ENCODE results near the gene COL15A1. TPM values are rescaled to one million over a fixed set of nuclear protein-coding genes. Genes with fewer than 3 reads are reported as not detected.

Gene COL15A1
- total RNA-seq, 2 experiments from 2014 or later, result 0.06 TPM; not detected in 1

DNA sequence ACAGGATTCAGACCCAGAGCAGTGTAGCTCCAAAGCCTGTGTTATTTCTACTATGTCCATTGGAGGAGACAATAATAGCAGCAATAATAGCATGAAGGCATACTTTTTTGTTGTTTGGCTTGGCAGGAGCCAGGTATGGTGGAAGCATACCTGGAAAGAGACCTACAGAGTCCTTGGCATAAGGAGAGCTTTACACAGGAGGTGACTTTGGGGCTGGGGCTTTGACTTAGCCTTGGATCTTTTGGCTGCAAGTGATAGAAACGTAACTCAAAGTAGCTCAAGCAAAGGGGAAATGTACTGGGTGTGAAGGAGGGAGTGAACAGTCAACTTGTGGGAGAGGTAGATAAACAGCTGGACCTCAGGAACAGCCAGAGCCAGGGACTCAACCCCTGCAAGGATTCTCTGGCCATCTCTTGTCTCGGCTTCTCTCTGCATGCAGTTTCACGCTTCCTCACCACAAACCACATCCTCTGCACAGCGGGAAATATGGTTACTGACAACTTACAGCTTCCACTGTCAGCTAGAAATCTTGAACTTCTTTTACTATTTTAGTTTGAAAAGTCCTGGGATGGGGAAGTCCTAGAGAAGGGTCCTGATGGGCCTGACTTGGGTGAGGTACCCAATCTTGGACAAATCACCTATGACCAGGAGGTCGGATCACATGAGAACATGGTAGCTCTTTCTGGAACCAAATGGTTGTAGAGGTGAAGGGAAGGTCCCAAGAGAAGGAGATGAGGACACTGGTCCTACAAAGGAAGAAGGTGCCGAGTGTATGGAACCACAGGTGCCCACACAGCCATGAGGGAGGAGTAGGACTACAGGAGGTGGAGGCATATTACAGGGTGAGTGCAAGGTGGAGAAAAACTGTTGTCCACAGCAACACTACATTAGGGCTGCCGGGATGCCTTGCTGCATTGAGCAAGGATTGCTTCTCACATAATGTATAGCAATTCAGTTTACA lies 114.2 kb downstream of the COL15A1 start:
- peak; percentile 77 for DNase-seq
- Mint-ChIP-seq H3K27ac (peak overlapping the region; percentile 80), H3K9me3 (peaks cover 1% of the 10 kb centered on the region), H3K36me3 (no peaks in the 10 kb centered on the region), H3K27me3 (peaks cover 5% of the 10 kb centered on the region), H3K4me1 (peaks cover 53% of the 10 kb centered on the region), H3K4me3 (peak overlapping the region; percentile 66)

DNA sequence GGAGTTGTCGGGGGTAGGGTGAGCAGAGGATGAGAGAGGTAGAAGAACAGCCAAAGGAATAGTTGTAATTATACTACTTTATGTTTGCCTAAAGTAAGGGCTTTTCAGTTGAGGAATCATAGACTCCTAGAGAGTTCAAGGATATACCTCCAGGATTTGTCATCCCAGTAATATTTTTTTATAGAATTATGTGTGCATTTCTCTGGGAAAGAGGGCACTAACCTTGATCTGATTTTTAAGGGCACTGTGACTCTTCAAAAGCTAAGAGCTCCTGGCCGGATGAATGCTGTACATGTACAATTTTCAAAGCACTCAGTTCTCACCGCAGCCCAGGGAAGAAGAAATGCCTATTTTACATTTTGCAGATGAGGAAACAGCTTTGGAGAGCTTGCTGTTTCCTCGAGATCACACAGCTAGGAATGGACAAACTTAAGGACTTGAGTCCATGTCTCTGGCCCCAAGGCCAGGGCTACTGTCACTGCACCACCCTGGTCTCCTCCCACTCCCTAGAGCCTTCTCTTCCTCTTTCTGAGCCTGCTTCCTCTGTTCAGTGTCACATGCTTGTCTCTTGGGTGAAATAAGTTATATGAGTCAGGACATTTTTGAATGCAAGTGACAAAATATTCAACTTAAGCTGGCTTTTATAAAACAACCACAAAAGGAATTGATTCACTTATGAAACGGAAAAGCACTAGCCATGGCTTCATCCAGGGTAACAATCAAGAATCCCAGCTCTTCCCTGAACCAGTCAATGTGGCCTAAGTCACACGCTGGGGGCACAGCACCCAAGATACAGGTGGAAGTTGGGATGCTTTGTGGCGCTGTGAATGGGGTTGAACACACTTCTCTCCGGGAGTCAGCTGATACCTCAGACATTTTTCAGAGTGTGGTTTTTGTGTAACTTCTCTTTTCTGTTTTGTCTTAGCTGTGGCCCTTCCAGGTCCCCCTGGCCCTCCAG lies 115.5 kb downstream of the COL15A1 start:
- Mint-ChIP-seq H3K36me3 (no peaks in the 10 kb centered on the region), H3K4me1 (peaks cover 49% of the 10 kb centered on the region), H3K4me3 (no peak overlapping the region), H3K9me3 (peaks cover 1% of the 10 kb centered on the region), H3K27ac (peak overlapping the region; percentile 80), H3K27me3 (peaks cover 4% of the 10 kb centered on the region)
- DNase-seq, result no peak

DNA sequence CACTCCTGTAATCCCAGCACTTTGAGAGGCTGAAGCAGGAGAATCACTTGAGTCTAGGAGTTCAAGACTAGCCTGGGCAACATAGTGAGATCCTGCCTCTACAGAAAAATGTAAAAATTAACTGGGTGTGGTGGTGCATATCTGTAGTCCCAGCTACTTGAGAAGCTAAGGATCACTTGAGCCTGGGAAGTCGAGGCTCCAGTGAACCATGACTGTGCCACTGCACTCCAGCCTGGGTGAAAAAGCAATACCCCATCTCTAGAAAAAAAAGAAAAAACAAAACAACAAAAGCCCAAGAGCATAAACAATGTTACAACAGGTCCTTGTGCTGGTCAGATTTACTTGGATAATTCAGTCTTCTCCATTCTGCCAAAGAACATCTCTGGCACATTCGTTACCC lies 116.9 kb downstream of the COL15A1 start:
- peaks cover 1% of the 10 kb centered on the region for H3K9me3 Mint-ChIP-seq
- H3K4me1 Mint-ChIP-seq, result peaks cover 46% of the 10 kb centered on the region
- DNase-seq, result no peak
- no peaks in the 10 kb centered on the region for H3K36me3 Mint-ChIP-seq
- no peak overlapping the region for H3K27ac Mint-ChIP-seq
- H3K27me3 Mint-ChIP-seq, result no peaks in the 10 kb centered on the region
- no peak overlapping the region for H3K4me3 Mint-ChIP-seq

DNA sequence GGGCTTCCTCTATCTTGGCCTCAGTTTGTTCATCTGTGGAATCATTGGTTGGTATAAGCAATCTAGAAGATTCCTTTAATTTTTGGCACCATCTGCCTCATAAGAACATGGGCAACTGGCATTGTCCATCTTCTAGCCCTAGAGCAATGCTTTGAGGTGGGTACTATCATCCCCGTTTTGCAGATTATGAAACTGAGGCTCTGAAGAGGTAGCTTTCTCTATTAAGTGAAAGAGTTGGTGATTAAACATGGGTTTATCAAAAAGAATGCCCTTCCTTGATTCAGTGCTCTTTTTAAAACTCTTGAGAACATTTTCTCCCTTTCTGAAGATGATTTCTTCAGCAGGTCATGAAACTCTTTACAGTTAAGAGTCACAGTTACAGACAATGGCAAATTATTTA lies 118.8 kb downstream of the COL15A1 start:
- peaks cover 30% of the 10 kb centered on the region for H3K4me1 Mint-ChIP-seq
- H3K9me3 Mint-ChIP-seq, result no peaks in the 10 kb centered on the region

DNA sequence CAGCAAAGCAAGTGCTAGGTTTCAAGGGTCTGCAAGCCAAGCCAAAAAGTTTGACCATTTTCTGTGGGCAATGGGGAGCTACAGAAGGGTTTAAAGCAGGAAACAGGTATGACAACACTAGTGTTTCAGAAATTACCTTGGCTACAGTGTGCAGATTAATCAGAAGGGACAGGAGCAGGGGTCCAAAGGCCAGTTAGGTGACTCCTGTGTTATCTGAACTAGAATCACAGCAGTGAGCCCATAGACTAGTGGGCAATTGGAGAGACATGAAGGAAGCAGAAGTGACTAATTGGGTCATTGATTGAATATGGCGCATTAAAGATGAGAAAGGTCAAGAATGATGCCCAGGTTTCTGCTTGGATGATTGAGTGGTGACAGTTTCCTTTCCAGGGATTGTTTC lies 119.8 kb downstream of the COL15A1 start:
- Mint-ChIP-seq H3K9me3 (no peaks in the 10 kb centered on the region), H3K4me1 (peaks cover 23% of the 10 kb centered on the region), H3K27me3 (no peaks in the 10 kb centered on the region), H3K4me3 (no peak overlapping the region), H3K27ac (no peak overlapping the region), H3K36me3 (no peaks in the 10 kb centered on the region)
- DNase-seq, result no peak

More for the DNA sequence above, 118.8 kb downstream of the COL15A1 start:
- H3K27ac Mint-ChIP-seq, result no peak overlapping the region
- H3K4me3 Mint-ChIP-seq, result no peak overlapping the region
- DNase-seq, result no peak
- H3K27me3 Mint-ChIP-seq, result no peaks in the 10 kb centered on the region
- no peaks in the 10 kb centered on the region for H3K36me3 Mint-ChIP-seq

DNA sequence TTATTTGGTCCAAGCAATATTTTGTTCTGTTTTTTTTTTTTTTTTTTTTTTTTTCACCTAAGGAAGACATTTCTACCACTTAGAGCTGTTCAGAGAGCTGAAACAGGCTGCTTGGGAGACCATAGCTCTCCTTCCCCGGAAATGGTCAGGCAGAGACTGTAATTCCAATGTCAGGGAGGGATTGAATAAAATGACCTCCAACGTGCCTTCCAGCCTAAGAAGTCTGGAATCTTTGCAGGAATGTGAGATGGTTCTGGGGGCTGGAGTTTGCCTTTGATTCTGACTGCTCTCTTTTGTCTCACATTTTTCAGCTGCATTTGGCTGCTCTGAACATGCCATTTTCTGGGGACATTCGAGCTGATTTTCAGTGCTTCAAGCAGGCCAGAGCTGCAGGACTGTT lies 122.9 kb downstream of the COL15A1 start:
- Mint-ChIP-seq H3K36me3 (no peaks in the 10 kb centered on the region), H3K4me1 (peaks cover 29% of the 10 kb centered on the region), H3K27me3 (no peaks in the 10 kb centered on the region), H3K4me3 (no peak overlapping the region), H3K27ac (no peak overlapping the region), H3K9me3 (no peaks in the 10 kb centered on the region)
- DNase-seq, result no peak

DNA sequence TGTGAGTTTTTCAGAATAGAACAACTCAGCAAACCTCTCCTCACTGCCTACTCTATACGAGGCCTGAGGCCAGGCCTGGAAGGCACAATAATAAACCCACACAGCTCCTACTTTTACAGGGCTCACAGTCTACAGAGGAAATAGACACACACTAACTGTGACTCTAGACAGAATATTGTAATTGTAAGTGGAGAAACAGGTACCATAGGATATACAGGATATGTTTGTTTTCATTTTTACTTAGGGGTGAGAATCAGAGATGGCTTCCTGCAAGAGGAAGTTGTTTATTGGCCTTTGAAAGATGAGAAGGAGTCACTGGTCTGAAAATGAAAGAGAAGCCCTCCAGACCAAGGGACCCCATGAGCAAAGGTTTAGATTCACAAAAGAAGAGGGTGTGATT lies 125.4 kb downstream of the COL15A1 start:
- no peak for DNase-seq
- Mint-ChIP-seq H3K27ac (peak overlapping the region; percentile 31), H3K27me3 (no peaks in the 10 kb centered on the region), H3K36me3 (no peaks in the 10 kb centered on the region), H3K4me3 (no peak overlapping the region), H3K9me3 (no peaks in the 10 kb centered on the region), H3K4me1 (peaks cover 26% of the 10 kb centered on the region)

DNA sequence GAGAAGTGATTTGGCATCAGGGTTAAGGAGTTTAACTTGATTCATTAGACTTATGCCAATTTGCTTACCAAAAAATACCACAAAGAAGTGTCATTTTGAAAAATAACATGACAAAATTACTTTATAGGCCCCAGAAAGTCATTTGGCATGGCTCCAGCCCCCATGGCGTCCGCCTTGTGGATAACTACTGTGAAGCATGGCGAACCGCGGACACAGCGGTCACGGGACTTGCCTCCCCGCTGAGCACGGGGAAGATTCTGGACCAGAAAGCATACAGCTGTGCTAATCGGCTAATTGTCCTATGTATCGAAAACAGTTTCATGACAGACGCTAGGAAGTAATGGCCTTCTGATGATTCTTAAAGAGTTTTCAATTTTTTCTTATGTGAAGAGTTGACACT lies 125.8 kb downstream of the COL15A1 start:
- DNase-seq, result no peak
- Mint-ChIP-seq H3K9me3 (no peaks in the 10 kb centered on the region), H3K27ac (peak overlapping the region; percentile 31), H3K36me3 (no peaks in the 10 kb centered on the region), H3K27me3 (no peaks in the 10 kb centered on the region), H3K4me3 (no peak overlapping the region), H3K4me1 (peaks cover 26% of the 10 kb centered on the region)

DNA sequence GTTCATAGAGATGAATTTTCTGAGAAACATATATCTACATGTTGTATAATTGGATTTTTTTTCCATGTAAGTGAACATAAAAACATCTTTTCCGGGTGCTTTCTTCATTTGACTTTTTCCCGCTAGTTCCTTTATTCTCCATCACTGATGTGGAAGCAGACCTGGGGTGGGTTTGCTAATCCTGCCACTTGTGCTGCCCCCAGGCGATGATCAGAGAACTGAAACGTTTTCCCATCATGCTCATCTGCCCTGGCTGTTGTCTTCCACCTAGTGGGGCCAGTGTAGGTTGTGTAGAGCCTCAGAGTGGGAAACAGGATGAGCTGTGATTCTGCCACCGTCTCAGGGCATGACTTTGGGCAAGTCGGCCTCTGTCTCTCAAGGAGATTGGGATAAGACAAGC lies 127.0 kb downstream of the COL15A1 start:
- no peaks in the 10 kb centered on the region for H3K27me3 Mint-ChIP-seq
- H3K36me3 Mint-ChIP-seq, result no peaks in the 10 kb centered on the region
- H3K4me3 Mint-ChIP-seq, result no peak overlapping the region
- H3K4me1 Mint-ChIP-seq, result peaks cover 33% of the 10 kb centered on the region
- DNase-seq, result no peak
- no peak overlapping the region for H3K27ac Mint-ChIP-seq
- H3K9me3 Mint-ChIP-seq, result no peaks in the 10 kb centered on the region

DNA sequence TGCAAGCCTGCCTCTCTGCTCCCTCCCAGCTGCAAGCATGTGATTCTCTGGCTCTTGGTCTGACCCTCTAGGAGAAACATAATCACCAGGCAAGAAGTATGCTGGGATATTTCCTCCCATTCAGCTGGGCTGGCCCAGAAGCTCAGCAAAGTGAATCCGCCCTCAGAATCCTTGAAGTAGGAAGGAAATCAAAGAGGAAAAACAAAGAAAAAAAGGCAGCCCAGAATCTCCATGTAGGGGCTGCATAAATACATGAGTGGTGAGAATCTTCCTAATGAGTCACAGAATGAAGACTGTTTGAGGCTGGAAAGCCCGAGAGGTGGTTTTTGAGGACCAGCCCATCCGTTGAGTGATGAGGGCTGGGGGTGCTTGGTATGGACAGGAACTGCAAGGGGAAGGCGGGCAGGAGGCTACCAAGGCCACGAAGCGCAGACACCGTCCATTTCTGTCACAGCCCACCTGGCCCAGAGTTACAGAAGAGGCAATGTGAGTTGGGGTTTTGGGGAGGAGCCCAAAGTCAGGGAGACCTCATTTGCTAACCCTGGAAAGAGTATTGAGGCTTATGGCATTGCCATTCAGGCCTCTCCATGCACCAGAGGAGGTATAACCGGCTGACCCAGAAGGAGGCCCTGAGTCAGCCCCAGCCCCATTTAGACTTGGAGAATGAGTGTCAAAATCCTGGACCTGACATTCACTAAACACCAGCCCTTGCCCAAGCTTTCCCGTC lies 127.8 kb downstream of the COL15A1 start:
- H3K27me3 Mint-ChIP-seq, result no peaks in the 10 kb centered on the region
- H3K4me3 Mint-ChIP-seq, result no peak overlapping the region
- H3K4me1 Mint-ChIP-seq, result peaks cover 38% of the 10 kb centered on the region
- H3K9me3 Mint-ChIP-seq, result no peaks in the 10 kb centered on the region
- no peaks in the 10 kb centered on the region for H3K36me3 Mint-ChIP-seq
- H3K27ac Mint-ChIP-seq, result peak overlapping the region; percentile 78
- DNase-seq, result no peak

DNA sequence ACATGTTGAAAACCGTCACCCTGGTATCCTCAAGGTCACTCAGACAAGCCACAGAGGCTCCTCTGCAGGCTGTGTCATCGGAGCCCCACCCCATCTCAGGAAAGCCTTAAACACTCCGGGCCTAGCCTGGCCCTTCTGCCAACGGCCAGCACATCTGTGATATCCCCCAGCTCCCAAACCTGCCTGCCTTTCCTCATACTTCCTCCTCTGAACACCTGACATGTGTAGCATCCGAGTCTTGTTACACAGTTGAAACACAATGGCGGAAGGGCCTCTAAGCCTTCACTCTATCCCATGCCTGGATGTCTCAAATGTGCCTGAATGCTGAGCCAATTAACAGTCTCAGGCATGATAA lies 128.3 kb downstream of the COL15A1 start:
- Mint-ChIP-seq H3K9me3 (no peaks in the 10 kb centered on the region), H3K4me1 (peaks cover 43% of the 10 kb centered on the region), H3K27me3 (no peaks in the 10 kb centered on the region), H3K27ac (no peak overlapping the region), H3K4me3 (no peak overlapping the region), H3K36me3 (no peaks in the 10 kb centered on the region)
- no peak for DNase-seq

DNA sequence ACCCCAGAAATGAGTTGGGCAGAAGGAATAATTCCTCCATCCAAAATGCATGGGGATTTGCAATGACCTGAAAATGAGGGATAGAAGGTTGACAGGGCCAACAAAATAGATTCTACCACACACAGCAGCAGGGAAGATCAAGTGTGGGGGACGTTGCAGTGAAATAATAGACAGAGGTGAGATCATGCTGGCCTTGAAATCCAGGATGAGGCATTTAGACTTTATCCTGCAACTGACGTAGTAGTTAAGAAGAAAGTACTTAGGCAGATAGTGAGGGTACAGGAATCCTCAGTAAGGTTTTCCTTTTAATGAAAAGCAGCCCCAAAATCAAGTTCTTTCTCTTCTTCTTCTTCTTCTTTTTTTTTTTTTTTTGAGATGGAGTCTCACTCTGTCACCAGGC lies 129.6 kb downstream of the COL15A1 start:
- Mint-ChIP-seq H3K4me3 (no peak overlapping the region), H3K9me3 (no peaks in the 10 kb centered on the region), H3K36me3 (no peaks in the 10 kb centered on the region), H3K27ac (no peak overlapping the region), H3K27me3 (no peaks in the 10 kb centered on the region), H3K4me1 (peaks cover 47% of the 10 kb centered on the region)
- no peak for DNase-seq

DNA sequence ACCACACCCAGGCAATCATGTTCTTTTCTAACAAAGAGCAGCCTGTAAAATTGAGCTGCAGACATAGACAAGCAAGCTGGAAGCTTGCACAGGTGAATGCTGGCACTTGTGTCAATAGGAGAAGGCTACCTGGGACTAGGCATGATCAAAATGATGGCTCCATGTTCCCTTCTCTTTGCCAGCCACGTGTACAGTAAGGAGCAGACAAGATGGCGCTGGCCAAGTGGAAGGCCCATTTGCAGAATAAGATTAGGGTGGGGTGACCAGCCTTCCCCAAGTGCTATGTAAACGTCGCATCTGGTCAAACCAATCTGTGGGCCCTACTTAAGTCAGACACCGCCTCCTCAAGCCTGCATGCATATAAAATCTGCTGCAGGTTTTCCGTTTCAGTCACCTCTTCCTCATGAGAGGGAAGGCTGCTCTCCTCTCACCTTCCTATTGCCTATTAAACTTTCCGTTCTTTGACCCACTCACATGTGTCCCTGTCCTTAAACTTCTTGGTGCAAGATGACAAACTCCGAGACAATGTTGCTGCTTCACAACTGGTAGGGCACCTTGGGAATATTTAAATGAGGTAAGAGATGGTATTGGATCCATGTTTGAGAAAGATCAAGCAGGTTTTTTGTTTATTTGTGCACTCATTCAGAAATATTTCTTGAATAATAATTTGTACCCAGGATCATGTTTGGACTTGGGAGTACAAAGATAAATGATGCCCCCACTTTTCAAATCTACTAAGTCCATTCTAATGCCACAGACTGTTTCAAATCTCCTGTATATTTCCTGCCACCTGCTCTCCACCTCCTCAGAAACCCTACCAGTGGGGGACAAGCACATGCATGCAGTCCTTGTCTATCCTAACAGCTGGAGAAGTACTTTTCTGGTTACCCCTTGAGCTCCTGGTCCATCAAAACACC lies 130.5 kb downstream of the COL15A1 start:
- no peaks in the 10 kb centered on the region for H3K36me3 Mint-ChIP-seq
- peaks cover 41% of the 10 kb centered on the region for H3K4me1 Mint-ChIP-seq

DNA sequence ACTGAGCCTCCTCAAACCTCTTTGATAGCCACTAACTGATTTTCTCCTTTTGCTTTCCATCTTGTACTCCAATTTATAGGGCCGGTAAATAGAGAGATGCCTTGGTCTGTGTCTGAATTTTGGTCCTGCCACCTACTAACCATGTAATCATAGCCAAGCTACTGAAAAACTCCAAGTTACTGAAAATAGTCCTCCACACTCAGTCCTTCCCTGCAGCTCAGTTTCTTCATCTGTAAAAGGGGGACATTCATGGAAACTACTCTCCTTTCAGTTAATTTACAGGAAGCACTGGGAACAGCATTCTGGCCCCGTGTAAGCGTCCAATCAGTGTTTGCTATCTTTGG lies 131.2 kb downstream of the COL15A1 start:
- Mint-ChIP-seq H3K9me3 (no peaks in the 10 kb centered on the region), H3K27ac (no peak overlapping the region), H3K4me1 (peaks cover 36% of the 10 kb centered on the region), H3K27me3 (no peaks in the 10 kb centered on the region), H3K4me3 (no peak overlapping the region), H3K36me3 (no peaks in the 10 kb centered on the region)
- no peak for DNase-seq

More for the DNA sequence above, 130.5 kb downstream of the COL15A1 start:
- DNase-seq, result no peak
- Mint-ChIP-seq H3K9me3 (no peaks in the 10 kb centered on the region), H3K27ac (no peak overlapping the region), H3K27me3 (no peaks in the 10 kb centered on the region), H3K4me3 (no peak overlapping the region)
